Nephron (organoid): ENCODE results near the gene FLT3LG.

Experiments
- H3K27ac Mint-ChIP-seq, 3 experiments: 2 replicates each; pipeline ENCODE4 v1.8.0; 2020; ENCODE audit warnings: mixed read lengths in 3 of 3, mild to moderate bottlenecking in 2 of 3, moderate library complexity in 1 of 3
- H3K27me3 Mint-ChIP-seq: 2 replicates; pipeline ENCODE4 v1.8.0; 2021; ENCODE audit warnings: low read depth, mild to moderate bottlenecking, moderate library complexity, mixed read lengths
- H3K36me3 Mint-ChIP-seq: 2 replicates; pipeline ENCODE4 v1.8.0; 2020; ENCODE audit warnings: low read depth, mixed read lengths
- H3K4me1 Mint-ChIP-seq: 2 replicates; pipeline ENCODE4 v1.8.0; 2020; ENCODE audit warnings: mixed read lengths
- H3K4me3 Mint-ChIP-seq, 3 experiments: 2 replicates each; pipeline ENCODE4 v1.8.0; 2020; ENCODE audit warnings: mild to moderate bottlenecking in 3 of 3, mixed read lengths in 3 of 3, moderate library complexity in 2 of 3
- H3K9me3 Mint-ChIP-seq: 2 replicates; pipeline ENCODE4 v1.8.0; 2020; ENCODE audit warnings: mixed read lengths
- TF ChIP-seq, protein P1 (sequence below), 3 experiments: fragments of 200-600 bp; sonication (generic); IDR thresholded peaks; one replicate each; pipeline ENCODE4 v1.5.0; 2021; ENCODE audit warnings: antibody characterized with exemption in 3 of 3; ENCODE audit not compliant: unreplicated experiment in 3 of 3

The FLT3LG gene

DNA sequence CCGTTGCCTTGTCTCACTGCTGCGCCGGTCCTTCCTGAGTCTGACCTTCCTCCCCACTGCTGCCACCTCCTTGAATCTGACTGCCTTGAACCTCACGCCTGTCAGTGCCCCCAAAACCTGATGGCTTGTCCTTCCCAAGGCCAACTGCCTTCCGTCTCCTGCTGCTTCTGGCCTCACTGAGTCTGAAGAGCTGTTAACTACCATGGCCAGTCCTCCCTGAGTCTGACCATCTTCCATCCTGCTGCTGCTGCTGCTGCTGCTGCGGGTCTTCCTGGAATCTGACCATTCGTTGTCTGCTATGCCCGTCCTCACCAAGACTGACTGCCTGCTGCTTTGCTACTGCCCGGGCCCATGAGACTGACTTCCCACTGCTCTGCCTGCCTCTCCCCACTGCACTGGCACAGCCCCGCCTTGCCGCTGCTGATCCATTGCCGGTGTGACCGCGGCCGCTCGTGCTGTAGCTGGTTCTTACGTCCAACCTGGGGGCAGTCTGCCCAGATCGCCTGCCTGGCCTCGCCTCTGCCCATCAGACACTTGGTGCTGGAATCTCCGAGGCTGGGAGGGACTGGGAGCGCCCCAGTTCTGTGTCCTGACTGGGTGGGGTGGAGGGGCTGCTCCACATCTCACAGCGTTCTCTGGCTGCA, 50.9 kb downstream of the FLT3LG start:
- Mint-ChIP-seq H3K9me3 (no peaks in the 10 kb centered on the region), H3K27ac (peak overlapping the region in 1 of 3 experiments; percentile 39)

DNA sequence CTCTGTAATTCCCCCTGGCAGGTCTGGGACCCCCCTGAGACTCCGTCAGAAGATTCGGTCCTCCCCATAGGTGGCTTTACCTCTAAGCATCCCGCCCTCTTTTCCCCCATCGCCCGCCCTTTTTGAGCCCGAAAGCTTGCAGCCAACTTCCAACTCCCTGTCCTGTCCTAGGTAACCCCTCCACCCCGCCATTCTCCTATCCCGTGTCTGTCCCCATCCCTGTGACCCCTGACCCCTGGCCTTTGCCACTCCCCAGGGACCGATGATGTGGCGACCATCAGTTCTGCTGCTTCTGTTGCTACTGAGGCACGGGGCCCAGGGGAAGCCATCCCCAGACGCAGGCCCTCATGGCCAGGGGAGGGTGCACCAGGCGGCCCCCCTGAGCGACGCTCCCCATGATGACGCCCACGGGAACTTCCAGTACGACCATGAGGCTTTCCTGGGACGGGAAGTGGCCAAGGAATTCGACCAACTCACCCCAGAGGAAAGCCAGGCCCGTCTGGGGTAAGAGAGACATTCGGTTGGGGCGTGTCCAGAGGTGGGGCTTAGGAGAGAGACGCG, 54.3 kb downstream of the FLT3LG start:
- Mint-ChIP-seq H3K36me3 (peaks cover 46% of the 10 kb centered on the region), H3K4me1 (peaks cover 10% of the 10 kb centered on the region), H3K4me3 (peak overlapping the region; percentile 78 to 84 (median 80)), H3K9me3 (no peaks in the 10 kb centered on the region), H3K27ac (no peak overlapping the region), H3K27me3 (peaks cover 12% of the 10 kb centered on the region)
- TF ChIP-seq, protein P1, sequence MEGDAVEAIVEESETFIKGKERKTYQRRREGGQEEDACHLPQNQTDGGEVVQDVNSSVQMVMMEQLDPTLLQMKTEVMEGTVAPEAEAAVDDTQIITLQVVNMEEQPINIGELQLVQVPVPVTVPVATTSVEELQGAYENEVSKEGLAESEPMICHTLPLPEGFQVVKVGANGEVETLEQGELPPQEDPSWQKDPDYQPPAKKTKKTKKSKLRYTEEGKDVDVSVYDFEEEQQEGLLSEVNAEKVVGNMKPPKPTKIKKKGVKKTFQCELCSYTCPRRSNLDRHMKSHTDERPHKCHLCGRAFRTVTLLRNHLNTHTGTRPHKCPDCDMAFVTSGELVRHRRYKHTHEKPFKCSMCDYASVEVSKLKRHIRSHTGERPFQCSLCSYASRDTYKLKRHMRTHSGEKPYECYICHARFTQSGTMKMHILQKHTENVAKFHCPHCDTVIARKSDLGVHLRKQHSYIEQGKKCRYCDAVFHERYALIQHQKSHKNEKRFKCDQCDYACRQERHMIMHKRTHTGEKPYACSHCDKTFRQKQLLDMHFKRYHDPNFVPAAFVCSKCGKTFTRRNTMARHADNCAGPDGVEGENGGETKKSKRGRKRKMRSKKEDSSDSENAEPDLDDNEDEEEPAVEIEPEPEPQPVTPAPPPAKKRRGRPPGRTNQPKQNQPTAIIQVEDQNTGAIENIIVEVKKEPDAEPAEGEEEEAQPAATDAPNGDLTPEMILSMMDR (IDR thresholded peaks at IDR 0.05; ENCODE audit: unreplicated experiment in 3 of 3): no peak

More for the DNA sequence above, 50.9 kb downstream of the FLT3LG start:
- H3K36me3 Mint-ChIP-seq: peaks cover 45% of the 10 kb centered on the region
- peaks cover 6% of the 10 kb centered on the region for H3K4me1 Mint-ChIP-seq
- peaks cover 7% of the 10 kb centered on the region for H3K27me3 Mint-ChIP-seq
- TF ChIP-seq, protein P1 (IDR thresholded peaks at IDR 0.05; ENCODE audit: unreplicated experiment in 3 of 3): no peak
- H3K4me3 Mint-ChIP-seq: no peak overlapping the region

DNA sequence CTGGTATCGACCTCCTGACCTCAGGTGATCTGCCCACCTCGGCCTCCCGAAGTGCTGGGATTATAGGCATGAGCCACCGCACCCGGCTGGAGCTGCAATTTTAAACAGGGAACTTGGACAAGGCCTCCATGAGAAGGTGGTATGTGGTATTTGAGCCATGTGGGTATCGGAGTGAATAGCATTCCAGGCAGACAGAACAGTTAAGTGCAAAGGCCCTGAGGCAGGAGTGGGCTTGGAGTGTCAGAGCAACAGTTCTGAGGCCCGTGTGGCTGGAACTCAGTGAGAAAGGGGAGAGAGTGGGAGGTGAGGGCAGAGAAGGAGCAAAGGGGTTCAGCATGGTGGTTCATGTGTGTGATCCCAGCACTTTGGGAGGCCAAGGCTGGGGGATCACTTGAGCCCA, 56.7 kb downstream of the FLT3LG start:
- Mint-ChIP-seq H3K27ac (no peak overlapping the region), H3K9me3 (no peaks in the 10 kb centered on the region), H3K27me3 (peaks cover 12% of the 10 kb centered on the region), H3K4me1 (peaks cover 19% of the 10 kb centered on the region), H3K36me3 (peaks cover 32% of the 10 kb centered on the region), H3K4me3 (peak overlapping the region in 2 of 3 experiments; percentile 36 to 52)
- TF ChIP-seq, protein P1 (IDR thresholded peaks at IDR 0.05; ENCODE audit: unreplicated experiment in 3 of 3): no peak

DNA sequence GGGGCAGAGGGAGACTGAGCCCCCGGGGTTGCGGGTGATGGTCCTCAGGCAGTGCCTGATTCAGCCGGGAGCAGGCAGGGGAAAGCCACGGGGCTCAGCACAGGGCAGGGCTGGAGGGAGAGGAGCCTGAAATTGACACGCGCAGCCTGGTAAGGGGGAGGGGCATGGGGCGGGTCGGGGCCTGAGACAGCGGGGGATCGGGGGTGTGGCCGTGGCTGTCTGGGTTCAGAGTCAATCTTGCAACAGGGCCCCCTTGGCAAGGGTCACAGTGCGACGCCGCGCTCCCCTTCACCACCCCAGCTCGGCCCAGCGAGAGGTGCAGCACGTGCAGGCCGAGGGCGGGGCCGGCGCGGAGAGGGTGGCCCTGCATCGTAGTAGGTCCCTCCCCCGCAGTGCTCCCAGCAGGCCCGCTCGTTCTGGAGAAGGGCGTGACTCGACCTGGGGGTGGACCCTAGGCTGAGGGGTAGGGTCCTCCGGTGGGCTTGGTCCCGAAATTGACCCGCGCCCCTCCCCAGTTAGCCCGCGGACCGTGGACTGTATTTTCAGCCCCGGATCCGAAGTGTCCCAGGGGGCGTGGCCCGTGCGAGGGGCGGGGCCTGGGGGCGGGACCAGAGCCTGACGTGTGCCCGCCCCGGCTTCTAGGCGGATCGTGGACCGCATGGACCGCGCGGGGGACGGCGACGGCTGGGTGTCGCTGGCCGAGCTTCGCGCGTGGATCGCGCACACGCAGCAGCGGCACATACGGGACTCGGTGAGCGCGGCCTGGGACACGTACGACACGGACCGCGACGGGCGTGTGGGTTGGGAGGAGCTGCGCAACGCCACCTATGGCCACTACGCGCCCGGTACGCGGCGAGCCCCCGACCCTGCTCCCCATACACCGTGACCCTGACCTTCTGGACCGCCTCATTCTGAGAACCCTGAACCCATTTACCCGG, 59.8 kb downstream of the FLT3LG start:
- H3K36me3 Mint-ChIP-seq: peaks cover 12% of the 10 kb centered on the region

DNA sequence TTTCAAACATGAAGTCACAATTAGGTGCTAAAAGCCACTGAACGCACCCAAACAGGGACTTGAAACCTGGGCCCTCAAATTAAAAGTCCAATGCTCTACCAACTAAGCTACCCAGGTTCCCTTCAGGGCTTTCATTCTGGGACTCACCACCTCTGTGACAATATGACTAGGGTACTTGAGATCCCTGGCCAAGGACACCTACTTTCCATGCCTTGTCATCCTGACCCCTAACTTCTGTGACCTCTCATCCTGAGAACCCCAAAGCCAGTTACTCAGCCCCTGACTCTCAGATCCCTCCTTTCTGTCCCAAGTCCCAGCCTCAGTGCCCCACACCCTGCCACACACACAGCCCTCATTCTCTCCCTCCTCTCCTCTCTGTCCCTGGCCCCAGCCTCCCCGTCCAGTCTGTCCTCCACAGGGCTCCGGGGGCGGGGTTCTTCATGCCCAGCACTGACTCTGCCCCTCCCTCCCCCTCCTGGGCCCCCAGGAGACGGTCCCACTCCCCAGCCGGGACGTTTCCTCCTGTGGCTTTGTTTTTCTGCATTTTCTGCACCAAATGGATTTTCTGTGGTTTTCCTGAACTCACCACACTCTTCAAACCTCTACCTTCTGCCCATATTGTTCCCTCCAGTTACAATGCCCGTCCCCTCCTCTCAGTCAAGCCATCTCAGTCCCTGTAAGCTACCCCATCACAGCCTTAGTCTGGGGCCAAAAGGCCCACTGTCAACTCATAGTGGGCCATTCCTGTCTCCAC, 60.8 kb downstream of the FLT3LG start:
- Mint-ChIP-seq H3K9me3 (no peaks in the 10 kb centered on the region), H3K4me1 (peaks cover 13% of the 10 kb centered on the region), H3K27me3 (peaks cover 5% of the 10 kb centered on the region), H3K36me3 (peaks cover 9% of the 10 kb centered on the region), H3K4me3 (peak overlapping the region; percentile 75 to 90 (median 89)), H3K27ac (no peak overlapping the region)
- TF ChIP-seq, protein P1 (IDR thresholded peaks at IDR 0.05; ENCODE audit: unreplicated experiment in 3 of 3): no peak

More for the DNA sequence above, 59.8 kb downstream of the FLT3LG start:
- TF ChIP-seq, protein P1 (IDR thresholded peaks at IDR 0.05; ENCODE audit: unreplicated experiment in 3 of 3): peak; percentile 14 to 44 (median 35)
- Mint-ChIP-seq H3K27ac (no peak overlapping the region), H3K4me3 (peak overlapping the region; percentile 75 to 90 (median 89)), H3K27me3 (peaks cover 5% of the 10 kb centered on the region), H3K4me1 (peaks cover 13% of the 10 kb centered on the region), H3K9me3 (no peaks in the 10 kb centered on the region)
